ENCODE results near the gene SERPINA4.
"Not testable (repeated sequence)": the region's sequence is repeated elsewhere in the genome, so short reads cannot be mapped to it uniquely, and the experiment has no call there.

Gene SERPINA4

DNA sequence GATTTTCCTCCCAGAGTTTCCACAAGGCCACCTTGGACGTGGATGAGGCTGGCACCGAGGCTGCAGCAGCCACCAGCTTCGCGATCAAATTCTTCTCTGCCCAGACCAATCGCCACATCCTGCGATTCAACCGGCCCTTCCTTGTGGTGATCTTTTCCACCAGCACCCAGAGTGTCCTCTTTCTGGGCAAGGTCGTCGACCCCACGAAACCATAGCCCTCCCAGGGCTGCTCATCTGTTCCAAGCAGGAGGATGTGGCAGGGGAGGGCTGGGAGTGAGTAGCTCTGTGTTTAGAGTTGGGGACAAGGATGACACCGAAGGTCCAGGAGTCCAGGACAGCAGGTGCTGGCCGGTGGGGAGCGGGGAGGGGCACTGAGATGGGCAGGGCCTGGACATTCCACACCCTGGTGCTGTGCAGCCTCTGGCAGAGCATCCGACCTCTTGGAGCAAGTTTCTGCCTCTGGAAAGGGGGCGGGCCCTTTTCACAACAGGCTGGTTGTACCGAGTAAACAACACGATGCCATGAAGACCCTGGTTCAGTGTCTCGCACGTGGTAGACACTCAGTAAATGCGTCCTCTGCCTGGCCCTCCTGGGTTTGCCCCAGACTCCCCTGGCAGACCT lies 8.2 kb downstream of the SERPINA4 start:
- DNase-seq (ENCODE audit: low spot score in 2 of 2), result no peak
- H3K36me3 ChIP-seq (replicated peaks), result no peaks in the 10 kb centered on the region
- in situ Hi-C loops (cut with MboI; ENCODE audit: low sequenced_read_pairs), result no loop called here
- H3K4me1 ChIP-seq, result no peaks in the 10 kb centered on the region
- no peaks in the 10 kb centered on the region; the same call in 1 of the 2 replicates for H3K27me3 ChIP-seq (ENCODE audit: low read depth)
- no peak overlapping the region for H3K4me3 ChIP-seq
- no peaks in the 10 kb centered on the region for H3K9me3 ChIP-seq

DNA sequence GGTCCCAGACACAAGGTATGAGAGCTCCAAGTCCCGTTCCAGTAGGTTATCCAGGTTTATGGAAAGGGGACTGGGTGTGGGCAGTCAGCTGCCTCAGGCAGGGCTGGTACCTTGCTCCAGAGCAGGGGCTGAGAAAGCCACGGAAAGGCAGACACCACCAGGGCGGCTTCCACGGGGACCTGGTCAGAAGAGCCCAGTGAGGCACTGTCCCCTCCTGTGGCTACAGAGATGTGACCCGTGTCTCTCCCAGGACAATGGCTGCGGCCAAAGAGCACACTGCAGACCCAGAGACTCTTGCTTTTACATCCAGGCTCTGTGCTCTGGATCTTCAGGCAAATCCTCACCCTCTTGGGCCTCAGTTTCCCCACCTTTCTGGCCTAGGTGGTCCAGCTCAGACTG lies 8.8 kb downstream of the SERPINA4 start:
- in situ Hi-C loops (cut with MboI; ENCODE audit: low sequenced_read_pairs), result no loop called here
- no peak overlapping the region for H3K4me3 ChIP-seq
- H3K4me1 ChIP-seq, result no peaks in the 10 kb centered on the region
- no peak for DNase-seq (ENCODE audit: low spot score in 2 of 2)
- H3K27me3 ChIP-seq (ENCODE audit: low read depth), result no peaks in the 10 kb centered on the region; the same call in 1 of the 2 replicates
- H3K9me3 ChIP-seq, result no peaks in the 10 kb centered on the region
- H3K36me3 ChIP-seq (replicated peaks), result no peaks in the 10 kb centered on the region

GRCh38 chr14:94570440-94570839 lies 9.2 kb downstream of the SERPINA4 start:
- no peaks in the 10 kb centered on the region for H3K36me3 ChIP-seq (replicated peaks)
- in situ Hi-C loops (cut with MboI; ENCODE audit: low sequenced_read_pairs), result no loop called here
- no peaks in the 10 kb centered on the region; the same call in 1 of the 2 replicates for H3K27me3 ChIP-seq (ENCODE audit: low read depth)
- H3K4me3 ChIP-seq, result no peak overlapping the region
- no peaks in the 10 kb centered on the region for H3K9me3 ChIP-seq
- DNase-seq (ENCODE audit: low spot score in 2 of 2), result no peak
- no peaks in the 10 kb centered on the region for H3K4me1 ChIP-seq

DNA sequence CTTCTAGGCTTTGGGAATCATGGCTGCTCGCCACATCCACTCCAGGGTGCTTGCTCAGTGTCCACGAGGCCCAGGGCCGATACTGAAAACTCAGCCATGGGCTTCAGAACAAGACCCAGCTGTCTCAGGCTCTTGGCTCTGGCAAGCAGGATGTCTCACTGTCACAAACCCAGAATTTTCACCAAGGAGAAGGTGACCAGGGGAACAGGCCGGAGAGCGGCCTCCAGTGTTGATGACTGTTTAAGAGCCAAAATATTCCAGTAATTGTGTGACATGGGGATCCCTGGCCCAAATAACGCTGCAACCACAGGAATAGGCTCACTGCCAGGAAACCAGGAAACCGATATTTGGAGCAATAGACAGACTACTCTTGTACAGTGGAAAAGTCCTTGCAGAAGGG lies 10.2 kb downstream of the SERPINA4 start:
- no peaks in the 10 kb centered on the region for H3K9me3 ChIP-seq
- no peaks in the 10 kb centered on the region for H3K4me1 ChIP-seq
- no peaks in the 10 kb centered on the region for H3K36me3 ChIP-seq (replicated peaks)
- H3K4me3 ChIP-seq, result no peak overlapping the region
- no peak for DNase-seq (ENCODE audit: low spot score in 2 of 2)
- no peaks in the 10 kb centered on the region; the same call in 1 of the 2 replicates for H3K27me3 ChIP-seq (ENCODE audit: low read depth)
- in situ Hi-C loops (cut with MboI; ENCODE audit: low sequenced_read_pairs), result no loop called here

- H3K4me3 ChIP-seq, result no peak overlapping the region
- no peak for DNase-seq (ENCODE audit: low spot score in 2 of 2)
- H3K4me1 ChIP-seq, result no peaks in the 10 kb centered on the region
- H3K9me3 ChIP-seq, result no peaks in the 10 kb centered on the region
- no peaks in the 10 kb centered on the region for H3K36me3 ChIP-seq (replicated peaks)
- in situ Hi-C loops (cut with MboI; ENCODE audit: low sequenced_read_pairs), result no loop called here
- no peaks in the 10 kb centered on the region; the same call in 1 of the 2 replicates for H3K27me3 ChIP-seq (ENCODE audit: low read depth)
Measured at GRCh38 chr14:94571950-94572349, 10.7 kb downstream of the SERPINA4 start.

GRCh38 chr14:94572637-94573303 lies 11.5 kb downstream of the SERPINA4 start:
- Histone ChIP-seq H3K36me3 (replicated peaks) (no peaks in the 10 kb centered on the region), H3K27me3 (ENCODE audit: low read depth) (no peaks in the 10 kb centered on the region; the same call in 1 of the 2 replicates), H3K4me1 (no peaks in the 10 kb centered on the region), H3K9me3 (no peaks in the 10 kb centered on the region), H3K4me3 (no peak overlapping the region)
- no peak for DNase-seq (ENCODE audit: low spot score in 2 of 2)
- in situ Hi-C loops (cut with MboI; ENCODE audit: low sequenced_read_pairs), result no loop called here

DNA sequence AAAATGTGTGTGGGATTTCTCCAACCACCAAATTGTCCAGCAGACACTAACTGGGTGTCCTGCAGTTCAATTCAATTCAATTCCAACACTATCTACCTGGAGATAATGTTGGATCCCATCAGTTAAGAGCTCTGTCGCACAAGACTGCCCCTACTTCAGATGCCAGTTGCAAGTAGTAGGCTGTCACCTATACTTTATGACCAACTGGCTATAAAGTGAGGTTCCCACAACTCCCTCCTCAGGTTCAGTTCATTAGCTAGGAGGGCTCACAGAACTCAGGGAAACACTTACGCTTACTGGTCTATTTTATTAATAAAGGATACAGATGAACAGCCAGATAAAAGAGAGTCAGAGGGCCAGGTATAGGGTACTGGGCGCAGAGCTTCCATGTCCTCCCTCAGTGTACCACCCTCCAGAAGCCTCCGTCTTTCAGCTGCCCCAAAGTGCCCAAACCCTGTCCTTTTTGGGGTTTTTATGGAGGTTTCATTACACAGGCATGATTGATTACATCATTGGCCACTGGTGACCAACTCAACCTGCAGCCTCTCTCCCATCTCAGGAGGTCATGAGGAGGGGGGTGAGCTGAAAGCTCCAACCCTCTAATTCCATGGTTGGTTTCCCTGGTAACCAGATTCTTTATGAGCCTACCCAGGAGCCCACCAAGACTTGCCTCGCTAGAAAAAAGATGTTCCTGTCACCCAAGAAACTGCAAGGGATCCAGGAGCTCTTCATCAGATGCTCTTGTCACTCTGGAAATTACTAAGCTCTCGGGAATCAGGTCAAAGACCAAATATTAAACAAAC lies 12.4 kb downstream of the SERPINA4 start:
- H3K4me3 ChIP-seq, result no peak overlapping the region
- H3K9me3 ChIP-seq, result no peaks in the 10 kb centered on the region
- no peak for DNase-seq (ENCODE audit: low spot score in 2 of 2)
- H3K4me1 ChIP-seq, result no peaks in the 10 kb centered on the region
- no peaks in the 10 kb centered on the region for H3K36me3 ChIP-seq (replicated peaks)
- in situ Hi-C loops (cut with MboI; ENCODE audit: low sequenced_read_pairs), result no loop called here
- H3K27me3 ChIP-seq (ENCODE audit: low read depth), result no peaks in the 10 kb centered on the region; the same call in none of the 2 replicates

DNA sequence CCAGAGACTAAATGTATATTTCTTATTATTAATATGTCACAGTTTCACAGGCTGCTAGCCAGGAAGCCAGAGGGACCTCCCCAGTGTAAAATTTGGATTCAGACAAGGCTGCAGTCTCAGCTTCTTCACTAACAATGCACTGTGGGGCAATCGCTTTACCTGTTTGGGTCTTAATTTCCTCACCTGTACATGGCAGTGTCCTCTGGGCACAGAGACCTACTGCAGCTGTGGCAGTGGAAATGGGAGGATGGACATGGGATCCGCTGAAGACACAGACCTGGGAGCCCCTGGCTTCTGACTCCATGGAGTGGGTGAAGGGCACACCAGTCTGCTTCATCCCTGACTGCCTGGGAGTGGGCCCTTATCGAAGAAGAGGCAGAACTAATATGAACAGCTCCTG lies 13.1 kb downstream of the SERPINA4 start:
- in situ Hi-C loops (cut with MboI; ENCODE audit: low sequenced_read_pairs), result no loop called here
- H3K9me3 ChIP-seq, result no peaks in the 10 kb centered on the region
- no peak overlapping the region for H3K4me3 ChIP-seq
- H3K4me1 ChIP-seq, result no peaks in the 10 kb centered on the region
- DNase-seq (ENCODE audit: low spot score in 2 of 2), result no peak
- H3K36me3 ChIP-seq (replicated peaks), result no peaks in the 10 kb centered on the region
- H3K27me3 ChIP-seq (ENCODE audit: low read depth), result no peaks in the 10 kb centered on the region; the same call in none of the 2 replicates

- H3K9me3 ChIP-seq, result no peaks in the 10 kb centered on the region
- in situ Hi-C loops (cut with MboI; ENCODE audit: low sequenced_read_pairs), result no loop called here
- H3K27me3 ChIP-seq (ENCODE audit: low read depth), result no peaks in the 10 kb centered on the region; the same call in none of the 2 replicates
- H3K4me1 ChIP-seq, result no peaks in the 10 kb centered on the region
- DNase-seq (ENCODE audit: low spot score in 2 of 2), result no peak
- H3K36me3 ChIP-seq (replicated peaks), result no peaks in the 10 kb centered on the region
- no peak overlapping the region for H3K4me3 ChIP-seq
Measured at GRCh38 chr14:94575730-94576585, 14.7 kb downstream of the SERPINA4 start.

- H3K9me3 ChIP-seq; H3K27me3 ChIP-seq (ENCODE audit: low read depth); H3K36me3 ChIP-seq (replicated peaks); DNase-seq (ENCODE audit: low spot score in 2 of 2); in situ Hi-C loops (cut with MboI; ENCODE audit: low sequenced_read_pairs); H3K4me1 ChIP-seq; H3K4me3 ChIP-seq: not testable (repeated sequence)
Measured at GRCh38 chr14:94577472-94577871, 16.2 kb downstream of the SERPINA4 start.

DNA sequence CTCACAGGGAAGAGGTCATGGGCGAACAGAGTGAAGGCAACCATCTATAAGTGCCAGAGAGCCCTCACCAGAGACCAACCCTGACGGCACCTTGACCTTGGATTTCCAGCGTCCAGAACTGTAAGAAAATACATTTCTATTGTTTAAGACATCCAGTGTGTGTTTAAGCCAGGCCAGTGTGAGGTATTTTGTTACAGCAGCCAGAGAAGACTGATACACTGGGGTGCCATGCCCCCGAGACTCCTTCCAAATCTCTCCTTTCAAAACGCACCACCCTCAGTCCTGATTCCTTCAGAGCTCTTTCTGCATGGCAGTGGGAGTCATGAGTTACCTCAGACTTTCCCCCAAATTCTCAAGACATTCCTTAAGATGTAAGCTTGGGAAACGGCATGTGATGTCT lies 17.5 kb downstream of the SERPINA4 start:
- Histone ChIP-seq H3K9me3 (no peaks in the 10 kb centered on the region), H3K36me3 (replicated peaks) (no peaks in the 10 kb centered on the region), H3K4me3 (no peak overlapping the region), H3K27me3 (ENCODE audit: low read depth) (no peaks in the 10 kb centered on the region; the same call in none of the 2 replicates), H3K4me1 (no peaks in the 10 kb centered on the region)
- DNase-seq (ENCODE audit: low spot score in 2 of 2), result no peak
- in situ Hi-C loops (cut with MboI; ENCODE audit: low sequenced_read_pairs), result no loop called here

DNA sequence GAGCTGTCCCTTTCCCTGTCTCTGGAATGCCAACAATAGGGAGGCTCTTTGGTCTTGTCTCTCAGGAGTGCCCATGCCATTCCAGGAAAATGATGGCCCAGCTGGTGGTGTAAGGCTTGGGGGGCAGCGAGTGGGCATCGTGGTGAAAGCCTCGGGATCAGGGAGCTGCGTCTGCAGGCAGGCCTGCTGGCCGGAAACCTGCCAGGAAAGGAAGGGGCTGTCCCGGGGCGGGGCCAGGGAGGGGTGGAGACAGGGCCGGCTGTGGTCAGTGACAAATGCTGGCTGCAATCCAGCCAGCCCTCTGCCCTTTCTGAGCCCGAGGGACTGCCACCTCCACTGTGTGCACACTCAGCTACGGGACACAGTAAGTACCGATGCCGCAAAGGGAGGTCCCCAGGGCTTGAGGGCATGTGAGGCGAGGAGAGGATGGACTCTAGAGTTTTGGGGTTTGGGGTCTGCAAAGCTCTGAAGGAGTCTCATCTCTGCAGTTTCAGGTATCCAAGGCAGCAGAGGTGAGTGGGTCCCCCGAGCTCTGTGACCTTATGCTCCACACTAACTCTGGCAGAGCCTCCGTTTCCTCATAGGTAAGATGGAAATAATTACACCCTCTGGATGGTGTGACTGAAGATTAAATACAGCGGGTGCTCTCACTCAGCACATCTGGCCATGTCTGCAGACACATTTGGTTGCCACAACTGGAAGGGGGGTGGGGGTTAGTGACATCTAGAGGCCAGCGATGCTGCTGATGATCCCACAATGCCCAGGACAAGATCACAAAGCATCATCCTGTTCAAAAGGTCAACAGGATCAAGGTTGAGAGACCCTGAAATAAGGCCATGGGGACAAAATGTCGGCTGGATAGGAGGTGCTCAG lies 20.1 kb downstream of the SERPINA4 start, which contains the start of gene SERPINA5:
Gene SERPINA5 (plus strand): TSS at position 300 of the 873 bp plus-strand sequence. CDS start 5,937 bp downstream, outside the sequence.
- no peaks in the 10 kb centered on the region for H3K36me3 ChIP-seq (replicated peaks)
- no peak within 1 kb of the TSS for H3K4me3 ChIP-seq

More for the DNA sequence above, 20.1 kb downstream of the SERPINA4 start, which contains the start of gene SERPINA5:
- in situ Hi-C loops (cut with MboI; ENCODE audit: low sequenced_read_pairs), result no loop called here
- H3K27me3 ChIP-seq (ENCODE audit: low read depth), result no peaks in the 10 kb centered on the region; the same call in none of the 2 replicates
- H3K9me3 ChIP-seq, result no peaks in the 10 kb centered on the region
- no peaks in the 10 kb centered on the region for H3K4me1 ChIP-seq
- DNase-seq (ENCODE audit: low spot score in 2 of 2), result peak in 1 of 2 experiments; percentile 34

All from HAP-1 (cell line).